Medulla oblongata (tissue), 1 donor: ENCODE measurements around the gene AGER.
"Not testable (repeated sequence)": the region's sequence is repeated elsewhere in the genome, so short reads cannot be mapped to it uniquely, and the experiment has no call there.

Experiments
- DNase-seq: peaks from one replicate; pipeline ENCODE4 v3.0.0-alpha.2; 2015; ENCODE audit errors: extremely low spot score

The AGER gene

DNA sequence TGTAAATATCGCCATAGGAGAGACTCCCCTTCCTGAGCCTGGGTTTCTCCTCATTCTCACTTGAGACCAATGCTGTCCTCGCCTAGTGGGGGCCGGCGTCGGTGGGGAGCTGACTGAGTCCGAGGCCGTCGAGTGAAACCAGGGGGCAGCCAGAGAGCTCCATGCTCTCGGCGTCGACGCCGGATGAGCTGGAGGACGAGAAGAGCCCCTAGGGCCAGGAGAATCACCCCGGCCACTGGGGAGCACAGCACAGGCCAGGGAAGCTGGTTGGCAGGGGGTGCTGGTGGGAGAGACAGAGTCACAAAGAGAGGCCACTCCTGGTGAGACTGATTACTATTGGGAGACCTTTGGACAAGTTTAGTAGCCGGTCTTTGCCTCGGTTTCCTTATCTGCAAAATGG, 14.8 kb upstream of the AGER start:
- no peak for DNase-seq

DNA sequence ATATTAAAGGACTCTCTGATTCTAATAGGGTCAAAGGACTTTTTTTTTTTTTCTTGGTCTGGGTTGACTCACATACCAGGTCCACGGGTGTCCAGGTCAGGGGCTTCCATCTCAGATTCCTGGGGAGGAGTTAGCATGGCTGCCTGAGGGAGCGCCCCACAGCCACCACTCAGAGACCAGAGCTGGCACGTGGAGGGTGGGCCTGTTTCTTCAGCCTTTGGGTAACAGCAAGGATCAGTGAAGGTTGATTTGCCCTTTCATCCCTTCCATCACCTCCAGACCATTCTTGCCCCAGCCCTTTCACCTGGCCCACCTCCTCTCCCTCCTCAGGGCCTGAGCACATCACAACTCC, 14.3 kb upstream of the AGER start:
- DNase-seq, result no peak

DNA sequence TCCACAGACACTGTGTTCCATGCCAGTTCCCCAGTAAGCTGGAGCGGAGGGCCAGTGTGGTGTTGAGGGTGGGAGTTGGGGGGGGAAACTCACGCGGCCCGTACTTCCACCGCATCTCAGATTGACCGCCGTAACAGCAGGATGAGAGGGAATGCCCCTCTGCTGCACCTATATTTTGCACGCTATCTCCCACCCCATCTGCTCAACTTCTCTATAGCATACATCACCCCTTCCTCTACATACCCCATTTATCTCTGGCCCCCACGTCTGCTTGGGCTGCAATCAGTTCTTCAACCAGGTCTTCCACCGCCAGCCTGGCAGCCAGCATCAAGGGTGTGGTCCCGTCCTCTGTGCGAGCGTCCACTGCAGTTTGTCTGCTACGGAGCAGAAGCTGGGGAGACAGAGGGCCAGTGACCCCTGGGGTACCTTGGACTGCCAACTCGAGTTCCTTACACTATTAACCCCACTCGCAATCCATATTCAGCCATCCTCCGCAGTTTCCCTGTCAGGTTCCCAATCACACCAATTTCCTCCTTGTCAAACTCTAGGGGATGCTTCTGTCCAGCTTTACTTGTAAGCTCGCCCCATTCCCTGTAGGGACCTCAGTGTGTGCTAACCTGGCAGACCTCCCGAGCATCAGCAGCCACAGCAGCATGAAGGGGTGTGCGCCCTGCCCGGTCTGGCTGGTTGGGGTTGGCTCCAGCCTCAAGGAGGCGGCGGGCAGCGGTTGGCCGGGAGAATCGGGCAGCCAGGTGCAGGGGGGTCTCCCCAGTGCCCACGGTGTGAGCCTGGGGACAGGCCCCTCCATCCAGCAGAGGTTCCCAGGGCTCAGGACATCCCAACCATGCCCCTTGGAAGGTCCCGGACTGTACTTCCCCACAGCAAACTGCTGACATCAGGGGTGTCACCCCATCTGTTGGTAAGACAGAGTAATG, 12.9 kb upstream of the AGER start:
- DNase-seq, result peak; percentile 54

DNA sequence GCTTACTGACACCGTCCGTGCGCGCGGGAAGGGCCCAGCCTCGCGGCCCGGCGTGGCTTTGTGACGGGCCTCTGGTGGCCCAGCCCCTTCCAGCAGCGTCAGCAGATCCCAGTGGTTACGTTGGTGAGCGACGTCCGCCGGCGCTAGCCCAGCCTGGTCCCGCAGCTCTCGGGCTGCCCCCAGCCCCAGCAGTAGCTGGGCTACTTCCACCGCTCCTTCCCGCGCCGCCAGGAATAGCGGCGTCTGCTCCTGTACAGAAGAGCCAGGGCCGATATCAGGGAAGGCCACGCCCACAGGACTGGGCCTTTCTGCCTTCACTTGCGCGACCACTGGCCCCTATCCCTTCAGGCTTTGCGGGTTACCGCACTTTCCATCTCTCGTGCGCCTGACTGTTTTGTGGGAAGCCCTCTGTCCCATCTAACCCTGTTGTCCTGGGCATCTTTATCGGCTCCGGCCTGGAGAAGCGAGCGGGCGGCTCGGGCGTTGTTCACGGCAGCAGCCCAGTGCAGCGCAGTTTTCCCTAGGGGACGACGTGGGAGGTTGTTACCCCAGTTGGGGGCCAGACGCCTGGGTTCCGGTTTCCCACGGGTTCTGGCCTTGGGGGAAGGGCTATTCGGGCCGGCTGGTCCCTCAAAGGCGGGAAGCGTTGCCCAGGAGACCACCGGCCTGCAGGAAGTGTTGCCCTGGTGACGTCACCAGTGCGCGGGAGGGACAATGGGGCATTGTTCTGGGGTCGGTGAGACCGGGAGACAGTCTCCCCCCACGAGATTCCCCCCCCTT, 12.0 kb upstream of the AGER start:
- peak; percentile 97 for DNase-seq

DNA sequence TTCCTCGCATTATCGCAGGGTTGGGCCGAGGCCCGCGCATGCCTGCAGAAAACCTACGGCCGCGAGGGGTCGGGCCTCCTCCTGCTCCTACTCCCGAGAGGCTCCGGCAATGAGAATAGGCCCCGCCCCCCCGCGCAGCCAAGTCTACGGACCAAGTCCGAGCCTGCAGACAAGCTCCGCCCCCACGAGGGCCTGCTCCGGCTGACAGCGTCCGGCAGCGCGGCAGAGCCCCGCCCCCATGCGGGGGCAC, 11.5 kb upstream of the AGER start:
- peak; percentile 100 for DNase-seq

DNA sequence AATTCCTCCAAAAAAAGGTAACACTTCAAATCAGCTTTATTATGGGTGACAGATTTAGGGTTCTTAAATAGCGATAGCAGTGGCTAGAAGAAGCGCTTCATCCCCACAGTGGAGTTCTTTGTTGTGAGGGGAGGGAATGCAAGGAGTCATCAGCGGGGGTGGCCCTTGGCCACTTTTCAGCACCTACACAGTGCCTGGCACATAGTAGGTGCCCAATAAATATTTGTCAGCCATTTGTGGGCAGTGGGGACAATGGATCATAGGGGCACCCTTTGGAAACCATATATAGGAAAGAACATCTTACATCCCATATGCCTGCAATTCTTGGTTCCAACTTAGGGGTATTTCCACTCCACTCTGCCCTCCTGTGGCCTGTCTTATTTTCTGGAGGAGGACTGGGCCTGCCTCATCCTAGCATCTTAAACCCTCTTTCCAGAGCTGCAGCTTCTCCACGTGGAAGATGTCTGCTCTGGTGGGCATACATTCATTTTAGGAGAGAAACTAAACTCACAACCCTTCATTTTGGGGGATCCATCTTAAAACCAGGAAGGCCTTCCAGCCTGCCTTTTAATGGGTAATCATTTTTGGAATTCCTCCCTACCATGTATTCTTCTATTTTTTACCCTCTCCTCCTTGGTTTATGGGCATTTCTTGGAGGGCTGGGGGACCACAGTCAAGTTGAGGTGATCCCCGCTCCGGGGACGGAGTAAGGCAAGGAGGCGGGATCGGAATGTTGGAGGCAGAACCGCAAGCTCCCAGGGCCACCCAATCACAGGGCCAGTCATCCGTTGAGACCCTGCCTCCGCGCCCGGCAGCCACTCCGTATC, 11.0 kb upstream of the AGER start:
- DNase-seq, result peak; percentile 80

DNA sequence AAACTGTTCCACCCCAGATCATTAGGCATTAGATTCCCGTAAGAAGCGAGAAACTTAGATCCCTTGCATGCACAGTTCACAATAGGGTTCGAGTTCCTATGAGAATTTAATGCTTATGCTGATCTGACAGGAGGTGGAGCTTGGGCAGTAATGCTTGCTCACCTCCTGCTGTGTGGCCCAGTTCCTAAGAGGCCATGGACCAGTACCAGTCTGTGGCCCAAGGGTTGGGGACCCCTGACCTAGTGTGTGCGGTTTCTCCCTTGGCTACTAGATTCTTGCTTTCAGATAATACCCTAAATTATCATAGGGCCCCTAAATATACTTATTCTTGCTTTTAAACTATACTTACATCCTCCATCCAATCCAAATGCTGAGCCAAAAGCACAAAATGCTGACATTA, 10.3 kb upstream of the AGER start:
- no peak for DNase-seq

DNA sequence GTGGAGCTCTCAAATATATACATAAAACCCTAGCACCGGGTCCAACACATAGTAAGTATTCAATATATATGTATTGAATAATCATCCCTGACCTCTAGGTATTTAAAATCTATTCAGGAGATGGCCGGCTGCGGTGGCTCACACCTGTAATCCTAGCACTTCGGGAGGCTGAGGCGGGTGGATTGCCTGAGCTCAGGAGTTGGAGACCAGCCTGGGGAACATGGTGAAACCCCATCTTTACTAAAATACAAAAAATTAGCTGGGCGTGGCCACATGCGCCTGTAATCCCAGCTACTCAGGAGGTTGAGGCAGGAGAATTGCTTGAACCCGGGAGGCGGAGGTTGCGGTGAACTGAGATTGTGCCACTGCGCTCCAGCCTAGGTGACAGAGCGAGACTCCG, 9.0 kb upstream of the AGER start:
- DNase-seq, result not testable (repeated sequence)

DNA sequence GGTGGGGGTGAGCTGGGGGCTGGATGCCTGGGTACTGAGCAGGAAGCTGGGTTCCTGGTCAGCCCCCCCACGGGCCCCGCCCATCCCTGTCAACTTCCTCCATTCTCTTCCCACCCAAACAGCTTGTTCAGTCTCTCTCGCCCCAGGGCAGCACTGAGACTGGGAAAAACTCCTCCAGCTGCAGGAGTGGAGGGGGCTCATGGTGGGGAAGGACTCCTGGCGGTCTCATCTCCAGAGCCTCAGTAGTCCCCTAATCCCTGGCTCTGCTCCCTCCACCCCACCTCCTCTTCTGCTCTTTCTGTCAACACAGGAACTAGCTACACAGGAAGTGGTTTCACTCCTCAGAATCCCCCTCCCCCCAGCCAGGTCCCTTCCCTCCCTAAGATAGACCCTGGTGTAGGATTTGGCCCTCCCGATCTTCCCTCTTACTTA, 8.6 kb upstream of the AGER start, which contains the start of gene GPSM3:
Gene GPSM3, minus strand, starts transcription at position 36 of the 432 bp plus-strand sequence. CDS start 130 bp downstream, outside the sequence.
- DNase-seq, result peak; percentile 48

DNA sequence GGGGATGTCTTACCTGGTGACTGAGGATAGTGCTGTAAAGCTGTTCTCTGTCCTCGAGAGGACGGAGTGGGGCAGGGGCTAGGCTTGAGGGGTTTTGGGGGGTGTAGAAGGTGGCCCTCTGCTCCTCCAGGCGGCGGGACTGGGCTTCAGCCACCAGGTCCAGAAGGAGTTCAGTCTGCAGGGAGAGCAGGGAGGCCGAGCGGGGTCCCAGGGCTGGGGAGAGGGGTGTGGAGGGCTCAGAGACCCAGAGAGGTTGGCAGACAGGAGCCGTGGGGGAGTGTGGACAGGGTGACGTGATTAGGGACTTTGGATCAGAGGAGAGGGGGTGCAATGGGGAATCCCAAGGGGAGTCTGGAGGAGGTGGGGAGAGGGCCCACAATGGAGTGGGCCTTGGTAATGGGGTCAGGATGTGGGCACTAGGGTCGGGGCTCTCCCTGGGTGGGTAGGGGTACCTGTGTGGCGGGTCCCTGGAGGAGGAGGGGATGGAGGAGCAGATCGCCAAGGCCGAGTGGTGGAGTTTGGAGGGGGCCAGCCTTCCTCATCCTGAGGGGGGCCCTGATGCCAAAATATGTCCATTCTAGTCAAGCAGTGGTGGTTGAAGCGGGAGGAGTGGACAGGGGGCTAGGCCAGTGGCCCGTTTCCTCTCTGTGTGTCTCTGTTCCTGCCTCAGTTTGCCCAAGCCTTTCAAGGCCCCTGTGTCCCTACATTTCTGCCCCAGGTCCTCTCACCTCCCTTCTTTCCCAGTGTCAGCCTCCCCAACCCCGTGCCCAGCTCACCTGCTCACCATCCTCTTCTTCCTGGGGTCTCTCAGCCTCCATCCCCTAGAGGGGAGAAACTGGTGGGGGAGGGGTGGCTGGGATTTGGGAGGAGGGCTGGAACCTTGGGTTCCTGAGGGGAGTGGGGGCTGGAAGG, 7.9 kb upstream of the AGER start:
- DNase-seq, result no peak

DNA sequence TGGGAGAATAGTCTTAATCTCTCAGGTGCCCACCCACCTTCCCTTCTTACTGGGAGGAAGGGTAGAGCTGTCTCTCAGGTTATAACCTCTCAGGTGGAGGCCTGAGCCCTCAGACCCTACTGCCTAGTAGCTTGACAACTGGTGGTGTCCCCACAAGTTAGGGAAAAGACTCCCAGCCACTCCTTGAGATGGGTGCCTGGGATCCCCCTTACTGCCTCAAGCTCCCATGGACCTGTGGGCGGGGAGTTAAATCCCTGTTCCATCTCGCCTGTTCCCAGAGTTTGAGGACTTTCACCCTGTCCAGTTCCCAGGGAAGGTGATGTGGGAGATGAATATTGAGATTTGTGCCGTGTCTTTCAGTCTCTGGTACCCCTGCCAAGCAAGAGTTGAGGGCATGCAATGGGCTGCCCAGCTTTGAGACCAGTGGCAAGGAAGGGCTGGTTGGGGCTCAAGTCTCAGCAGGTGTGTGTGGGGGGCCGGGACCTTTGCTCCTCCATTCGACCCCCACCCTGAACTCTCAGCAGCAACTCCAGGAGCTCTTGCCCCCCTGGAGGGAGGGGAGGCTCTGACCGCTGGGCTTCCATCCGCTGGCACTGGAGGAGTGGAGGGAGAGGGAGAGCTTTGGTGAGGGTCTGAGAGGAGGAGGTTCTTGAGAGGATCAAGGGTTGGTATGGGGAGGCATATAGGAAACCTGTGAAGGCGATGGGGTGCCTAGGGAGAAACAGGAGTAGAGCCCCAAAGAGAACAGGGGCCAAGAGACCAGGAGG, 7.0 kb upstream of the AGER start:
- no peak for DNase-seq

DNA sequence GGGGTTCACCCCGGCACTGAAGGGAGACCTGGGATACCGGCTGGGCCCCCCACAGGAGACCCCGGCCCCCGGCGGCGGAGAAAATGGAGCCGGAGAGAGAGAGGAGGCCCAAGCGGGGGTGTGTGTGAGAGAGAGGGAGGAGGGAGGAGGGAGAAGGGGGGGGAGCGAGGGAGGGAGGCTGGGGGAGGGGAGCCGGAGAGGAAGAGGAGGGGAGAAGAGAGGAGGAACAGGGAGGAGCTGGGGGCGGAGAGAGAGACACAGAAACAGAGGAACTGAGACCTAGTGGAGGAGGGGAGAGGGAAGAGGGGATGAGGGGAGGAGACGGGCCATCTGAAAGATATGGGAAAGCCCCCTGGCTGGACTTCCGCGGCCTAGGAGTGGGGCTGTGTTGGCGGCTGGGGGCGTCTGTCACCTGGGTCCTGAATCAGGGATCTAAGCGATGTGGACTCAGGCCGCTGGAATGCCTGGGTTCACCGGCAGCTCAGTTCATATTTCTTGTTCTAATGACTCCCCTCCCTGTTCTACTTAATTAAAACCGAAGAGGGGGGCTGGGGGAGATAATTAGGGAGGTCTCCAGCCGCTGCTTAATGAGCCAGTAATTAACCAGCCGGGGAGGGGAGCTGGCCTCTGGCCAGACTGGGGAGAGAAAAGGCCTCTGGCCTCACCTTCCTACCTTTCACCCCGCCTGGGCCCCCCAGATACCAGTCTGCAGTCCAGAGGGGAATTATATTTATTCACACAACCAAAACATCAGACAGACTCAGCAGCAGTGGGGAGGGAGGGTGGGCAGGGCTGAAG, 6.2 kb upstream of the AGER start, which contains the start of gene PBX2:
Gene PBX2, minus strand, starts transcription at position 149 of the 798 bp plus-strand sequence. CDS start 287 bp downstream, outside the sequence.
- peak; percentile 96 for DNase-seq

DNA sequence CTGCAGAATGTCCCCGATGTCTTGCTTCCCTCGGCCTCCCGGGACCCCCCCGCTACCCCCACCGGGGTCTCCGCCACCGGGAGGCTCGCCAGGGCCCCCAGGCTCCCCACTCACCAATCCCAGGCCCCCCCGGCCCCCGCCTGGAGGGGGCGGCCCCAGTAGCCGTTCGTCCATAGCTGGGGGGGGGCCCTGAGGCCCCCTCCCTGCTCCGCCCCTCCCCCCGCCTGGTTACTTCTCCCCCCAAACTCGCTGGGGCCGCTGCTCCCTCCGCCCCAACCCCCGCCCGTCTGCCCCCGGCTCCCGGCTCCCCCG, 5.6 kb upstream of the AGER start:
- DNase-seq, result no peak

DNA sequence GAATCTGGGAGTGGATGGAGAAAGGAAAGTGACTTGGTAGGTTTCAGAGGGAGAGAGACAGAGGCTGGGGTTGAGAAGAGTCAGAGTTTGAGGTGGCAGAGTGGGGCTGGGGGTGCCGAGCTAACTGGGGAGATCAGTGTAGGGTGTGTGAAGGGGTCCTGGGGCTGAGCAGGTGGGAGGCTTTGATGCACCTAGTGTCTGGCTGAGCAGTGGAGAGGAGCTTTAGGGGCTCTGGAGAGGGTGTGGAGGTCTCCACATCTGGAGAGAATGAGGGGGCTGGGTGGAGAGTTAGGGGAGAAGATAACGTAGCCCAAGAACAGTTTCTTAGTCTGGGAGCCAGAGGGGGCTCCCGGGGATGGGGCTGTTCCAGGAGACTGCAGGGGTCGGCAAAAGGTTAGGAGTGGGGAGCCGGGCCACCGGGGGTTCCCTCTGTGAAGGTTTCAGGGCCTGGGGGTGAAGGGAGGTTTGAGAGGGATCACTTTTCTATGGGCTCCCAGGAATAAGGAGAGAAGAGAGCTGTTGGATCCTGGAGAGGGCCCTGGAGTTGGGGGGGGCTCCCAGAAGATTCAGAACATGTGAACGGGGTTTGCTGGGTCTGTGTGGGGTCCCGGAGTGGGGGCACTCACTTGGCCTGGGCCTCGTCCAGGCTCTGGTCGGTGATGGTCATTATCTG, 5.2 kb upstream of the AGER start:
- DNase-seq, result no peak

DNA sequence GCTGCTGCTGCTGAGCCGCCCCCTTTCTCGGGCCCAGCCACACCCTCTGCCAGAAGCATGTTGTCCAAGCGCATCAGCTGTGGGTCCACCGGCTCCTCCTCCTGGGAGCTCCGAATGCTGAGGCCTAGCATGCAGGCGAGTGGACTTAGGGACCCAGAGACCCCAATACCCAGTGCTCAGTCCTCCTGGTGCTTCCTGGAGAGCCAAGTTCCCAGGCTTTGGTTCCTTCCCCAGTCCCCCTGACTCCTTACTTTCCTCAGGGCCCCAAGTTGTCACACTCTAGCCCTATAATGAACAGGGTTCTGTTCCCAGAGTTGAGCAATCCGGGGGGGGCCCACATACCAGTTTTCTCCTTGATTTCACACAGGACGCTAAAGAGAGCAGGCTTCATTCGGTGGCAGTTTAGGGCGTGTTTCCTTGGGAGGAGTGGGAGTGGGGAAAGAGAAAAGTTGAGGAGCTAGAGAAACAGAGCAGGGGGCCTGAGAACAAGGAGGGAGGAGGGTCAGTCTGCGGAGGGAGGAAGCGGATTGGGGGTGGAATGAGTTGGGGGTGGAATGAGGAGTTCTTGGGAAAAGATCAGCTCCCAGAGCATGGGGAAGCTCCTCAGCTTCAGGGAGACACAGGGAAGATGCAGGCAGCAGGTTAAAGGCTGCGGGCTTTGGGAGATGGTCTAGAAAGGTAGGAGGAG, 4.5 kb upstream of the AGER start:
- DNase-seq, result no peak

DNA sequence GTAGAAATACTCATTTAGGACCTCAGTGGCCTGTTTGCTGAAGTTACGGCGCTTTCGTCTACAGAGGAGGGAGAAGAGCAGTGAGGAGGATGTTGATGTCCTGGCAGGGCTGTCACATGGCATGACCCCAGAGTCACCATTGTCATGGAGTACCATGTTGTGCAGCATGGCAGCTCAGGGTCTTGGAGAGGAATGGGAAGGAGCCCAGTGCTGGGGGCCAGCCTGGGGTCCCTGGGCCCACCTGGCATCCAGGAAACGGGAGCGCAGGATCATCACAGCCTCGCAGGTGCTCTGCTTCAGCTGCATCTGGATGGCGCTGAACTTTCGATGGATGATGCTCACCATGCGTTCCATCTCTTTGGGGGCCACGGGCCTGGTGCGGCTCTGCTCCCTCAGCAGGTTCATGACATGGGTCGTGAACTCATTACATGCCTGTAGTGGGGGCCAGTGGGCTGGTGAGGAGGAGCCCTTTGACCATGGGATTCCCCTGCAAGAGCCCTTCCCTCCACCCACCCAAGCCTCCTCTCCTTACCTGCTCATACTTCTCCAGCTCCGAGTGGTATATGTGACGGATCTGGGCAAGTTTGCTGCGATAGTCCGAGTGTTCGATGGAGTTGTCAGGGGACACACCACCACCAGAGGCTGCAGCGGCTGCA, 3.8 kb upstream of the AGER start:
- not testable (repeated sequence) for DNase-seq

DNA sequence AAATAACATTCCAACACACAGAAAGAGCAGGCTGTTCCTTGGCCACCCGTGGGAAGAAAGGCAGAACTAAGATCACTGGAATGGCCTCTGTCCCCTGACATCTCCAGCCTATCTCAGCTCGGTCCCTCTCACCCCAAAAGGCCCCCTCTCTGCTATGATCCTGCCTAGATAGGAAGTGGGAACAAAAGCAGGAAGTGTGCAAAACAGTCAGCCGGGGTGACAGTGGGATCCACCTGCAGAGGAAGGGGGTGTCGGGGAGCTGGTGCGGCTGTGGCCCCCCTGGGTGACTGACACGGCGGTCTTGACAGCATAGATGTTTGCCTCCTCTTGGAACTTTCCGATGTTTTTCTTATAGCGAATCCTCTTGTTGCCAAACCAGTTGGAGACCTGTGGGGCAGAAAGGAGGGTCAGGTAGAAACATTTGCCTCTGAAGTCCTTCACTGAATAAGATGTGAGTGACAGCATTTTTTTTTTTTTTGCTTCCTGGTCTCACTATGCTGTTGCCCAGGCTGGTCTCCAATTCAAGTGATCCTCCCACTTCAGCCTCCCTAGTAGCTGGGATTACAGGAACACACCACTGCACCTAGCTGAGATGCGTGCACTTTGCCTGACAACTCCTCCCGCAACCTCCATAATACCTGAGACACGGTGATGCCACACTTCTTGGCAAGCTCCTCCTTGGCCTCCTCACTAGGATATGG, 3.1 kb upstream of the AGER start:
- no peak for DNase-seq
